ENCODE data around the gene VAV3. TPM values are rescaled to one million over a fixed set of nuclear protein-coding genes. Genes with fewer than 3 reads are reported as not detected.

VAV3 gene
- total RNA-seq, 2 donors from 2014 or later, result 18.4 to 21.4 TPM

GRCh38 chr1:107821340-107821739 is 143.6 kb downstream of the VAV3 start:
- no peaks in the 10 kb centered on the region for H3K9me3 ChIP-seq
- intact Hi-C loops (cut with DNase I), result no loop called here
- no peak for TF ChIP-seq CTCF (IDR thresholded peaks at IDR 0.05)
- H3K27me3 ChIP-seq, result no peaks in the 10 kb centered on the region
- H3K4me3 ChIP-seq, result no peak overlapping the region
- no peaks in the 10 kb centered on the region for H3K4me1 ChIP-seq
- DNase-seq, result no peak
- no peak overlapping the region for H3K27ac ChIP-seq
- ATAC-seq, result no peak
- H3K36me3 ChIP-seq (replicated peaks in 1 of 2; ENCODE audit: insufficient read depth in 1 of 2, low read depth in 2 of 2), result no peaks in the 10 kb centered on the region
- WGBS, 2 donors, result 53 to 55% methylated on average over 4 of the region's 4 CpGs

- H3K27me3 ChIP-seq, result no peaks in the 10 kb centered on the region
- ATAC-seq, result no peak
- intact Hi-C loops (cut with DNase I), result no loop called here
- no peaks in the 10 kb centered on the region for H3K4me1 ChIP-seq
- no peak for DNase-seq
- H3K4me3 ChIP-seq, result no peak overlapping the region
- no peaks in the 10 kb centered on the region for H3K36me3 ChIP-seq (replicated peaks in 1 of 2; ENCODE audit: insufficient read depth in 1 of 2, low read depth in 2 of 2)
- TF ChIP-seq POLR2A (IDR thresholded peaks at IDR 0.05) (no peak), CTCF (IDR thresholded peaks at IDR 0.05) (no peak)
- no peaks in the 10 kb centered on the region for H3K9me3 ChIP-seq
- no peak overlapping the region for H3K27ac ChIP-seq
Measured at GRCh38 chr1:107820801-107821200, 144.2 kb downstream of the VAV3 start.

GRCh38 chr1:107817935-107818334 is 147.0 kb downstream of the VAV3 start:
- H3K27me3 ChIP-seq, result no peaks in the 10 kb centered on the region
- H3K4me3 ChIP-seq, result no peak overlapping the region
- H3K27ac ChIP-seq, result no peak overlapping the region
- no peaks in the 10 kb centered on the region for H3K36me3 ChIP-seq (replicated peaks in 1 of 2; ENCODE audit: insufficient read depth in 1 of 2, low read depth in 2 of 2)
- intact Hi-C loops (cut with DNase I), result no loop called here
- H3K9me3 ChIP-seq, result no peaks in the 10 kb centered on the region
- DNase-seq (no peak), ATAC-seq (no peak)
- TF ChIP-seq POLR2A (IDR thresholded peaks at IDR 0.05), result no peak
- TF ChIP-seq CTCF (IDR thresholded peaks at IDR 0.05), result no peak
- H3K4me1 ChIP-seq, result no peaks in the 10 kb centered on the region
- 28 to 41% methylated on average over 2 of the region's 2 CpGs for WGBS, 2 donors

GRCh38 chr1:107817206-107817605 is 147.8 kb downstream of the VAV3 start:
- WGBS, 2 donors, result 70 to 91% methylated on average over 1 of the region's 1 CpG
- no peak for ATAC-seq

More at GRCh38 chr1:107817206-107817605, 147.8 kb downstream of the VAV3 start:
- no peak overlapping the region for H3K4me3 ChIP-seq
- H3K9me3 ChIP-seq, result no peaks in the 10 kb centered on the region
- H3K27me3 ChIP-seq, result no peaks in the 10 kb centered on the region
- no peak for DNase-seq
- TF ChIP-seq POLR2A (IDR thresholded peaks at IDR 0.05) (no peak), CTCF (IDR thresholded peaks at IDR 0.05) (no peak)
- H3K27ac ChIP-seq, result no peak overlapping the region
- H3K36me3 ChIP-seq (replicated peaks in 1 of 2; ENCODE audit: insufficient read depth in 1 of 2, low read depth in 2 of 2), result no peaks in the 10 kb centered on the region
- intact Hi-C loops (cut with DNase I), result no loop called here
- H3K4me1 ChIP-seq, result no peaks in the 10 kb centered on the region

Measured in body of pancreas (tissue), 4 donors.